Hematopoietic multipotent progenitor cell treated with erythropoietin and hydrocortisone succinate and interleukin-3 and kit ligand, for 4 days (in vitro differentiated cells): Measurements from ENCODE around the gene DNAJC28.
A peak's percentile ranks its signal among the peaks of the same experiment; 100 is the strongest.
"Not testable (repeated sequence)": the region's sequence is repeated elsewhere in the genome, so short reads cannot be mapped to it uniquely, and the experiment has no call there.

Experiments used
- DNase-seq: peaks from one replicate; pipeline ENCODE4 v3.0.0-alpha.2; 2015

The DNAJC28 gene

GRCh38 chr21:33480481-33481103, 10.9 kb downstream of the DNAJC28 start:
- no peak for DNase-seq

GRCh38 chr21:33479679-33480480, 11.6 kb downstream of the DNAJC28 start, which contains the start of gene TMEM50B:
TSS of gene TMEM50B (minus strand) at chr21:33479974. CDS start at chr21:33468885, 11,089 bp downstream.
- DNase-seq, result peak; percentile 98

- peak; percentile 65 for DNase-seq
Measured at GRCh38 chr21:33478935-33479678, 12.4 kb downstream of the DNAJC28 start.

- no peak for DNase-seq
Measured at GRCh38 chr21:33478182-33478581, 13.3 kb downstream of the DNAJC28 start.

GRCh38 chr21:33477066-33477465, 14.4 kb downstream of the DNAJC28 start:
- DNase-seq, result no peak

GRCh38 chr21:33473344-33473743, 18.2 kb downstream of the DNAJC28 start:
- no peak for DNase-seq

- DNase-seq, result no peak
Measured at GRCh38 chr21:33470701-33471100, 20.8 kb downstream of the DNAJC28 start.

- DNase-seq, result not testable (repeated sequence)
Measured at GRCh38 chr21:33469183-33469582, 22.3 kb downstream of the DNAJC28 start.

- DNase-seq, result no peak
Measured at GRCh38 chr21:33461538-33462250, 29.8 kb downstream of the DNAJC28 start.

GRCh38 chr21:33458861-33459260, 32.7 kb downstream of the DNAJC28 start:
- DNase-seq, result no peak

GRCh38 chr21:33455686-33456446, 35.6 kb downstream of the DNAJC28 start:
- DNase-seq, result no peak

GRCh38 chr21:33452362-33452761, 39.2 kb downstream of the DNAJC28 start:
- no peak for DNase-seq

GRCh38 chr21:33451634-33452071, 39.9 kb downstream of the DNAJC28 start:
- no peak for DNase-seq

GRCh38 chr21:33449616-33450015, 41.9 kb downstream of the DNAJC28 start:
- peak; percentile 39 for DNase-seq

GRCh38 chr21:33446620-33447019, 44.9 kb downstream of the DNAJC28 start:
- DNase-seq, result not testable (repeated sequence)

- no peak for DNase-seq
Measured at GRCh38 chr21:33444499-33444898, 47.0 kb downstream of the DNAJC28 start.

GRCh38 chr21:33443194-33443593, 48.3 kb downstream of the DNAJC28 start:
- DNase-seq, result no peak

- DNase-seq, result no peak
Measured at GRCh38 chr21:33441489-33442477, 49.7 kb downstream of the DNAJC28 start.
